ENCODE measurements around the gene ITGA3.

GRCh38 chr17:50046179-50046578 lies 9.7 kb upstream of the ITGA3 start:
- no peak for TF ChIP-seq CTCF (IDR thresholded peaks at IDR 0.05)
- no peak for TF ChIP-seq ZFX (IDR thresholded peaks at IDR 0.05; ENCODE audit: borderline replicate concordance)
